A172 (cell line): ENCODE data around the gene IRF9. TPM values are rescaled to one million over a fixed set of nuclear protein-coding genes. Genes with fewer than 3 reads are reported as not detected.

ENCODE experiments used
- DNase-seq: peaks from one replicate; pipeline ENCODE4 v3.0.0-alpha.2; 2015; ENCODE audit warnings: low spot score
- total RNA-seq: library from RNA; depleted of rRNA; stranded (reverse); fragments of >200 nt; shearing (Covaris generic); gene quantifications from 2 replicates; pipeline ENCODE4 v1.2.3, GENCODE V29; 2014; rRNA removed

Gene IRF9, protein sequence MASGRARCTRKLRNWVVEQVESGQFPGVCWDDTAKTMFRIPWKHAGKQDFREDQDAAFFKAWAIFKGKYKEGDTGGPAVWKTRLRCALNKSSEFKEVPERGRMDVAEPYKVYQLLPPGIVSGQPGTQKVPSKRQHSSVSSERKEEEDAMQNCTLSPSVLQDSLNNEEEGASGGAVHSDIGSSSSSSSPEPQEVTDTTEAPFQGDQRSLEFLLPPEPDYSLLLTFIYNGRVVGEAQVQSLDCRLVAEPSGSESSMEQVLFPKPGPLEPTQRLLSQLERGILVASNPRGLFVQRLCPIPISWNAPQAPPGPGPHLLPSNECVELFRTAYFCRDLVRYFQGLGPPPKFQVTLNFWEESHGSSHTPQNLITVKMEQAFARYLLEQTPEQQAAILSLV
- 20.8 and 24.9 TPM in 2 replicates for total RNA-seq

DNA sequence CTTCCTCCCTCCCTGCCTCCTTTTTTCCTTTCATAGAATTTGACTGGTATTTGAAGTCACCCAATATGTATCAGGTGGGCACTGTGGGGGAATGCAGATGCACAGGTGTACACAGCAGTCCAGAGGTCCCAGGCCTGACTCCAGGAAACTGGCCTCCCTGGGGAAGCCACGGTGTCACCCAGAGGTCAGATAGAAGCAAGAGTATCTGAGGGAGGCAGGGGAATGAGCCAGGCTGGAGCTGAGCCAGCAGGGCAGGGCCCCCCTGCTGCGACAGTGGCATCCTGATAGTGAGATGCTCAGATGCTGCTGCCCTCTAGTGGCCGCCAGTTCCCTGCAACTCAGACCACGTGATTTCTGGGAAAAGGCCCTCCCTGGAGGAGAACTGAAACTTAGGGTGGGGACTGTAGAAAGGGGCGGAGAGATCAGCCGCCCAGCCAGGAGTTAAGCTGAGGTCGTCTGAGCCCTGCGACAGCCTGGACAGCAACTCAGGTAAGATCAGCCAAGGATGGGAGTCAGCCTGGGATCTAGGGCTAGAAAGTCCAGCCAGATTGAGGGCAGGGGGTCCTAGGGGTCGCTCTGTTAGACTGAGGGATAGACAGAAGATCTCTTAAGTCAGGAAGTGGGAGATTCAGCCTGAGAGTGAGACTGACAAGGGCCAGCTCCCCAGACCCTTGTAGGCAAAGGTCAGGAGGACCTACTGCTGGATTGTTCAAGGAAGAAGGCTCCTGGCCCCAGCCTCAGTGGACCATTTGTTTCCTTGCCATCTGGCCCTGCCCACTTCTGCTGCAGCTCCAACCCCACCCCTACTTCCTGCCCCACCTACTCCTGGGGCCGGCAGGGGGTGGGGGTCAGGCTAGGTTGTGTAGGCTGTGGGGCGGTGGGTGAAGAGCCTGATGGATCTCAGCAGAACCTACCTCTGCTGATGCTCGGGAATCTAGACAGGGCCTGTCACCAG, at the start of gene IRF9:
Gene IRF9, plus strand, starts transcription at position 416 of the 955 bp plus-strand sequence. CDS start 880 bp downstream, outside the sequence.
- DNase-seq, result peak; percentile 89

DNA sequence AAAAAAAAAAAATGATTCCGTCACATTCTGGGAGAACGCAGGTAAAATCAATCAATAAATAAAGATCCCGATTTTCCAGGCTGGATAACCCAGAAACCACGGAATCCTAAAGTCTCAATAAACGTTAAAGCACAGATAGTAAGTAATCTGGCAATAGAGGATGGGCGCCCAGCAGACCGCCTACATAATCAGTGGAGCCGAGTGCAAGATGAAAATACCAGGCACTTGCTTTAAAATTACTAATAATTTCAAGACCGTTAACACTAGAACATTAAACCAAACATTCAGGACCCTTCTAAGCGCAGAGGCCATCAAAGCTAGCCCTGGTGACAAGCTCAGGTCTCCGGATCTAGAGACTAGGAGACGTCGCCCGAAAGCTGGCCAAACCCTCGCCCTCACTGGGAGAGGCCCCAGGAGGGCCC, 47.7 kb upstream of the IRF9 start:
- DNase-seq, result no peak

DNA sequence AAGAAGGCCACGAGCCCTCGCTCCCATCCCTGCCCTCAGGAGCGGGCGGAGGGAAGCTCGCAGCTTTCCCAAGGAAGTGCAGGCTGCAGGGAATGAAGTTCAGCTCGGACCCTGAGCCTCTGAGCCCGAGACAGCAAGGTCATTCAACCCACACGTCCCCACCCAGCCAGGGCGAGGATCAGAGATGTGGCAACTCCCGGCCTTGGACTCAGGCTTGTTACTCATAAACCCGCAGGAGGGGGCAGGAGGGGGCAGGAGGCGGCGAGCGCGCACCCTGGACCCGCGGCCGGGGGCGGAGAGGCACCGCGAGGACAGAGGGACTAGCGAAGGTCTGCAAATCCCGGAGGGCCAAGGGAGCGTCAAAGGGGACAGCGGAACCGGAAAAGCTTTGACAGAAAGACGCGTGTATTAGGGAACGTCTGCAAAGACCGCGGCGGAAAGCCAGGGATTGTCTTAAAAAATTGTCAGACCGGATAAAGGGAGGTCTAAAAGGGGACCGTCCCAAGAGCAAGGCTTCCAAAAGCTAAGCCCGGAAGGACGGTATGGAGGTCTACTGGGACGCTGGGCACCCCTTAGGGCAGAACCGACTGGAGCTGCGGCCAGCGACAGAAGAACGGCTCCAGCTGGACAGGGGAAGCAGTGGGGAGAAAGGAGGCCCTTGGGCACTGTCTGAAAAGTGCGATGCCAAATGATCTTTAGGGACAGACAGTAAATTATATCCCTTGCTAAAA, 47.1 kb upstream of the IRF9 start:
- DNase-seq, result peak; percentile 55

DNA sequence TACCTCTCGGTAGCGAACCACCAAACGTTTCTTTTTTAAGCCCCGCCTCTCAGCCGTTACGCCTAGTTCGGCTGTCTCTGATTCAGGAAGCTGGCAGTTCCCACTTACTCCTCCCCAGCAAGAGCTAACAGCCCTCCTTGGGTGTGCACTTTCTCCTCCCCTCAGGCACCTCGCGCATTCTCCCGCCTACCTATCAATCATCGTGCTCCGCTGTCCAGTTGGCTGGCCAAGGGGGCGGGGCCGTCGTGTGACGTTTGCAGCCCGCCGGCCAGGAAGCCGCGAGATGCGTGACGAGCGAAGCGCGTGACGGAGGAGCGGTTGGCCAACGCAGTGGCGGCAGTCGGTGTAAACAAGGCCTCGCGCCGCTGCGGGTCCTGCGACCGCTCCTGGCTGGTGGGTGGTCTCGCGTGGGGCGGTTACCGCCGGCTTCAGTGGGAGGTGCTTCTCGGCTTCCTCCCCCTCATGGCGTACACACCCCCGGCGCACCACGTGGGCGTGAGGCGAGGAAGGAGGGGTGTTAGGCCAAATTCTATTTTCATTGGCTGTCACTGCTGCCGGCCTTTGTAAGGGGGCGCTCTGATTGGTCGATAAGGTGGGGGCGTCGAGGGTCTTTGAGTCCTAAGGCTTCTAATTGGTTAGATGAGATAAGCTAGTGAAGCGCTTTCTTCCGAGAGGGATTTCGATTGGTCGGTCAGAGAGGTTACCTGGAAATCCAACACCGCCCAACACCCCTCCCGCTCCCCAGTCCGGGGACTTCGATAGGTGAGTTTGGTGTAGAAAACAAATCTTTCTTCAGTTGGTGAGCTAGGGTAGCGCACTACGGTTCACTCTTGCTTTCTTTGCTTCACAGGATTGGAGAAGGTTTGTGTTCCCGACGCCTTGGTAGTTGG, 46.3 kb upstream of the IRF9 start, which contains the start of the genes DCAF11 and NRL:
Gene DCAF11, plus strand, starts transcription at position 246 of the 890 bp plus-strand sequence. CDS start 818 bp downstream, outside the sequence.
Gene NRL, minus strand, starts transcription at position 418 of the 890 bp plus-strand sequence. CDS start 32,101 bp downstream, outside the sequence.
- peak; percentile 97 for DNase-seq

DNA sequence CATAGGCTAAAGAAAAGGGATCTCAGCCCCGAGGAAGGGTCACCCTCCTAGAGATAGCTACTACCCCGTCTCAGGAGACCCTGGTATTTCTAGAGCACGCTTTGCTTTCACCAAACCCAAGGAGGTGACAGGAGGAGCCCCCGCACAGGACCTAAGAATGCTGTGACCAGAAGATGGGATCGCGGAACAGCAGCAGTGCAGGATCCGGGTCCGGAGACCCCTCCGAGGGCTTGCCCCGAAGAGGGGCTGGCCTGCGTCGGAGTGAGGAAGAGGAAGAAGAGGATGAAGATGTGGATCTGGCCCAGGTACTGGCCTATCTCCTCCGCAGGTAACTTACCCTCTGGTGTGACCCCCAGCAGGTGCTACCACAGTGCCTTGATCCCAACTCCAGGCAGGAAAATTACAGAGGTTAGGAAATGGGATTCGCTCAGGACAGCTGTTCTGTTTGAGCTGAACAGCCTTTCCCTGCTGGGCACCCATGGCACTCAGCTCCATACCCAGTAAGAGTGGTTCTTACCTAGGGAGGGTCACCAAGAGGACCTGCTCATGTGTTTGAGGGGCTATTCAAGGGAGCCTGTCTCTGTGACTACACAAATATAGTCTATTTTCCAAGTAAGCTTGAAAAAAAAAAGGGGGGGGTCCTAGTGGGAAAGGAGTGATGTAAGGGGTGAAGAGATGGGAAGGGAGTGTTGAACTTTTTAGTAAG, 45.5 kb upstream of the IRF9 start:
- no peak for DNase-seq

DNA sequence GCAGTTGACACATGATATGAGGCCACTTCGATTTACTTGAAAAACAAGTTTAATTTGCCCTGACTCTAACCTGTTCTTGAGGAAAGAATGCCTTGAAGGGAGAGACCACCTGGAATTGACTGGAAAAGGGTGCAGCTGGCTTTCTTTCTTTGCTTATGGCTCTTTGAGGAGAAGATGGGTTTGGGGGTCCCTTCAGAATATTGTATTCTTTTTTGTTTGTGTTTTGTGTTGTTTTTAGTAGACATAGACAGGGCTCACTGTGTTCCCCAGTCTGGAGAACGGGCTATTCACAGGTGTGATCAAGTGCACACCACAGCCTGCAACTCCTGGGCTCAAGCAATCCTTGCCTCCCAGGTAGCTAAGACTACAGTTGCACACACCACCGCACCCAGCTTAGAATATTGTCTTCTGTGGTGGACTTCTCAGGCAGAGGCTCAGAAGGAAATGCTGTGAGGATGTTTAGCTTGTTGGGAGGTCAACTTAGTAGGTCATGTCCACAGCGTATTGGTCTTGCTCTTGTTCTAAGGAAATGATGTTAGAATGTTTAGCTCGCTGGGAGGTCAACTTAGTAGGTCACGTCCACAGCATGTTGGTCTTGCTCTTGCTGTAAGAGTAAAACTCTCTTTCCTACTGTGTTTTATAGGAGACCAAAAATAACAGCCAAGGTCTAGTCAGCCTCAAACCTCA, 44.8 kb upstream of the IRF9 start:
- DNase-seq, result no peak

DNA sequence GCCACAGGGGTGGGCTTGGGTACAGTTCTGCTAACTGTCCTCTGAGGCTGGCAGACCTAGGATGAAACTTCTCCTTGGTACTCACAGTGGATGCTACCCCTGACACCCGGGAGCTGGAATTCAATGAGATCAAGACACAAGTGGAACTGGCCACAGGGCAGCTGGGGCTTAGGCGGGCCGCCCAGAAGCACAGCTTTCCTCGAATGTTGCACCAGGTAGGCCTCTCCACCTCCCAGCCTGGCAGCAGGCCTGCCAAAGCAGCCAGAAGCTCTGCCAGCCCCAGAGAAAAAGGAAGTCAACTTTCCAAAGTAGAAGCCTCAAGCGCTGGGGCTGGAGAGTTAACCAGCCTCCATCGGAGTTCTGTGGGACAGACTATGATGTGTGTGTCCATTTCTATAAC, 43.9 kb upstream of the IRF9 start:
- no peak for DNase-seq

DNA sequence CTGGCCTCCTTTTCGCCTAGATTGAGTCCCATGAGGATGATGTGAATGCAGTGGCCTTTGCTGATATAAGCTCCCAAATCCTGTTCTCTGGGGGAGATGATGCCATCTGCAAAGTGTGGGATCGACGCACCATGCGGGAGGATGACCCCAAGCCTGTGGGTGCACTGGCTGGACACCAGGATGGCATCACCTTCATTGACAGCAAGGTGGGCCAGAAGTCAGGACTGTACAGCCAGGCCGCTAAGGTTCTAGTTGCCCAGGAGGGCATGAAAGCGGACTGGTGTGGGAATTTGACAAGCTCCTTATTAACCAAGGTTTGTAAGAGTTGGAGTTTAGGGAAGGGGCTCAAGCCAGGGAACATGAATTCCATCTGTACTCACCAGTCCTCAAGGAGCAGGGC, 41.4 kb upstream of the IRF9 start:
- DNase-seq, result no peak

DNA sequence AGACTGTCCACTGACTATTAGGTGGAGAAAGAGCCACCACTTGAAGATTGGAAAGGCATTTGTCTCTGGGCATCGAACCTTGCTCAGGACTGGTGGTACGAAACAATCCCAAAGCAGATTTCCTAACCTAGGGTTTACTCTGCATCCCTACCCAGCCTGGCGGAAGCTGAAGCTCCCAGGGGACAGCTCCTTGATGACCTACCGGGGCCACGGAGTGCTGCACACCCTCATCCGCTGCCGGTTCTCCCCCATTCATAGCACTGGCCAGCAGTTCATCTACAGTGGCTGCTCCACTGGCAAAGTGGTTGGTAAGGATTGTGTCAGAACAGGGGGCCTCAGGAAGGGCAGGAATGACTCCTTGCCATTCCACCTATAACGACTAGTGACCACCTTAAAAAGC, 39.9 kb upstream of the IRF9 start:
- DNase-seq, result no peak

DNA sequence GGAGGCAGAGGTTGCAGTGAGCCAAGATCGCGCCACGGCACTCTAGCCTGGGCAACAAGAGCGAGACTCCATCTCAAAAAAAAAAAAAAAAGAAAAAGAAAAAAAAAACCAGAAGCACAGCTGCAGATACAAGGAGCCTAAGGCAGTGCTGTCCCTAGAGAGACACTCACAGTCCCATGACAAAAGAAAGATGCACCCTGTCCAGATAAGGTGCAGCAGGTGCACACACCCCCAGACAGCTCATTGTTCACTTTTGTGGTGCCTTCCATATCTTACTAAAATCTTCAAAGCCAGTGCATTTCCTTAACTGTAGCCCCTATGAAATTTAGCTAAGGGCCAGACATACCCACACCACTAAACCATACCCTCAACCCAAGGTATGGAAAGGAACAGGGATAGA, 38.6 kb upstream of the IRF9 start:
- no peak for DNase-seq

DNA sequence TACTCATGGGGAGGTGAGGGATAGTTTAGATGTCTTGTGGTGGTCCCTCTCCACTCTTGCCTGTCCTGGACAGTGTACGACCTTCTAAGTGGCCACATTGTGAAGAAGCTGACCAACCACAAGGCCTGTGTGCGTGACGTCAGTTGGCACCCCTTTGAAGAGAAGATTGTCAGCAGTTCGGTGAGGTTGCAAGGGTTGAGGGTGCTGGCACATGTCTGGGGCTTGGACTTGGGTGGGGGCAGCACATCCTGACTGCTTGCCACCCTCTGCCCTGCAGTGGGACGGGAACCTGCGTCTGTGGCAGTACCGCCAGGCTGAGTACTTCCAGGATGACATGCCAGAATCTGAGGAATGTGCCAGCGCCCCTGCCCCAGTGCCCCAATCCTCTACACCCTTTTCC, 38.2 kb upstream of the IRF9 start:
- no peak for DNase-seq

DNA sequence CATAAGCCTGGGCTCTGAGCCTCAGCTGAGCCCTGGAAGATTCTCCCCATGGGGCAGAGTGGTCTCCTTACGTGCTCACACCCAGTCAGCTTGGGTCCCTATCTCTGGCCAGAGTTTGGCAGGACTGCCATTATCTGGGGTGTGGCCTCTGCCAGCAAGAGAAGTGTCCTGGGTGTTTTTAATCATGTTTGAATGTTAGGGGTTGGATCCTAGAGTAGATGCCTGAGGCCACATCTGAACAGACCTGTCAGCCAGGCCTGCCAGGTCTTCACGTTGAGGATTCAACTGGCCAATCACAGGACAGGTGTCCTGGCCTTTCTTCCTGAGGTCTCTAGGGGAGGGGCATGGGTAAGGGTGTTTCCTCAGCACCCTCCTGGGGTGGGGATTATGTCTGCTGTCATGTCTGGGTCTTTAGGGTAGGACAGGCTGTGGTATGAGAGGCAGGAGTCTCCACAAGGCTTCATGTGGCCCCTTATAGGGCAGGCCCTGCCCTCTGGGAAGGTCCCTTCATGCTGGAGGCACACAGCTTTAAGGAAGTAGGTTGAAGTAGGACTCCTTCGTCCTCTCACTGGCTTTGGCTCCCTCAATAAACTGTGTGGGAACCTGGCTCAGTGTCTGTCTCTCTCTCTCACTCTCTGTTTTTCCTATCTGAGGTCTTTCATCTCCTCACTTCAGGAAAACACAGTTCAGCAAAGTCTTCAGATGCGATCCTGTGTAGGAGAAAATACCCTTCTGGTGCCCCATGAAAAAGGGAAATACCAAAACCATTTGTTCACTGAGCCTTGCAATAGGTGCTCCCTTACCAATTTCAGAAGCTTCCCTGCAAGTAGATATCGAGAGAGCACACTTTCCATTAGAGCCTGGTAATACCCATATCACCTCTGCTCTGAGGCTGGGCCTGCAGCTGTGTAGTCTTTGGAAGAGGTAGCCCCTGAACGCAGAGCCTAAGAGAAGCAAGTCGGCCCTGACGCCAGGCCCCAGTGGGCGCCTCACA, 37.3 kb upstream of the IRF9 start:
- no peak for DNase-seq

DNA sequence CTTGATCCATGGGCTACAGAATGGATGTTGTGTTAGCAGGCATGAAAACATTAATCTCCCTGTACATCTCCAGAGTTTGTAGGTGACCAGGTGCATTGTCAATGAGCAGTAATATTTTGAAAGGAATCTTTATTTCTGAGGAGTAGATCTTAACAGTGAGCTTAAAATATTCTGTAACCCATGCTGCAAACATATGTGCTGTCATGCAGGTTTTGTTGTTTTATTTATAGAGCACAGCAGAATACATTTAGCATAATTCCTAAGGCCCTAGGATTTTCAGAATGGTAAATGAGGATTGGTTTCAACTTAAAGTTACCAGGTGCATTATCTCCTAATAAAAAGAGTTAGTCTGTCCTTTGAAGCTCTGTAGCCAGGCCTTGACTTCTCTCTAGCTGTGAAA, 34.1 kb upstream of the IRF9 start:
- no peak for DNase-seq

DNA sequence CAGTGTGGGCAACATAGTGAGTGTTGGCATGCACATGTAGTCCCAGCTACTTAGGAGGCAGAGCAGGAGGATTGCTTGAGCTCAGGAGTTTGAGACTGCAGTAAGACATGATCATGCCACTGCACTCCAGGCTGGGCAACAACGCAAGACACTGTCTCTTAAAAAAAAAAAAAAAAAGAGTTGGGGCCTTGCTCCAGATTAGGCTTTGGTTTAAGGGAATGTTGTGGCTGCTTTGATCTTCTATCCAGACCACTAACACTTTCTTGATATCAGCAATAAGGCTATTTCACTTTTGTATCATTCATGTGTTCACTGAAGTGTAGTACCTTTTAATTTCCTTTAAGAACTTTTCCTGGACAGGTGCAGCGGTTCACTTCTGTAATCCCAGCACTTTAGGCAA, 33.4 kb upstream of the IRF9 start:
- no peak for DNase-seq

DNA sequence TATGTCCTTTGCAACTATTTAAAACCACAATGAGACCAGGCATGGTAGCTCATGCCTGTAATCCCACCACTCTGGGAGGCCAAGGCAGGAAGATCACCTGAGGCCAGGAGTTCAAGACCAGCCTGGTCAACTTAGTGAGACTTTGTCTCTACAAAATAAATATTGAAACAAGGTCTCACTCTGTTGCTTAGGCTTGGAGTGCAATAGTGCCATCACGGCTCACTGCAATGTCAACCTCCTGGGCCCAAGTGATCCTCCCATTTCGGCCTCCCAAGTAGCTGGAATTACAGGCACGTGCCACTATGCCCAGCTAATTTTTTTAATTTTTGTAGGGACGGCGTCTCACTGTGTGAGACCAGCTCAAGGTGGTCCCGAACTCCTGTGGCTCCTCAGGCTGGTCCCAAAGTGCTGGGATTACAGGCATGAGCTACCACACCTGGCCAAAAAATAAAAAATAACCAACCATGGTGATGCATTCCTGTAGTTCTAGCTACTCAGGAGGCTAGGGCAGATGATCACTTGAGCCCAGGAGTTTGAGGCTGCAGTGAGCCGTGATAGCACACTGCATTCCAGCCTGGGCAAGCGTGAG, 31.6 kb upstream of the IRF9 start:
- no peak for DNase-seq

DNA sequence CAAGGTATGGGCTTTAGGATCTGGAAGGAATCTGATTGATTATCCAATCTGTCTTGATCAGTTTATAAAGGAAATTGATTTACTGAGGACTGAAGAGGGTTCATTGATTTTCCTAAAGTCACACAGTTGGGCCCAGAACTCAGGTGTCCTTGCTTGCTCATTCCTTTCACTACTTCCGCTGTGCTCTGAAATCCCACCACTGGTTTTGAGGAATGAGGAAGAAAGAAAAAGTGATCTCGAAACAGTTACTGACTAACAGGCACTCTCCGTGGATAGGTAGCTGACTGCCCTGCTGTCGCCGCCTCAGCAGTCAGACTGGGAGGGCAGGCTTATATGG, 30.7 kb upstream of the IRF9 start, which contains the start of gene FITM1:
Gene FITM1, plus strand, starts transcription at position 280 of the 337 bp plus-strand sequence. CDS start 905 bp downstream, outside the sequence.
- DNase-seq, result no peak

DNA sequence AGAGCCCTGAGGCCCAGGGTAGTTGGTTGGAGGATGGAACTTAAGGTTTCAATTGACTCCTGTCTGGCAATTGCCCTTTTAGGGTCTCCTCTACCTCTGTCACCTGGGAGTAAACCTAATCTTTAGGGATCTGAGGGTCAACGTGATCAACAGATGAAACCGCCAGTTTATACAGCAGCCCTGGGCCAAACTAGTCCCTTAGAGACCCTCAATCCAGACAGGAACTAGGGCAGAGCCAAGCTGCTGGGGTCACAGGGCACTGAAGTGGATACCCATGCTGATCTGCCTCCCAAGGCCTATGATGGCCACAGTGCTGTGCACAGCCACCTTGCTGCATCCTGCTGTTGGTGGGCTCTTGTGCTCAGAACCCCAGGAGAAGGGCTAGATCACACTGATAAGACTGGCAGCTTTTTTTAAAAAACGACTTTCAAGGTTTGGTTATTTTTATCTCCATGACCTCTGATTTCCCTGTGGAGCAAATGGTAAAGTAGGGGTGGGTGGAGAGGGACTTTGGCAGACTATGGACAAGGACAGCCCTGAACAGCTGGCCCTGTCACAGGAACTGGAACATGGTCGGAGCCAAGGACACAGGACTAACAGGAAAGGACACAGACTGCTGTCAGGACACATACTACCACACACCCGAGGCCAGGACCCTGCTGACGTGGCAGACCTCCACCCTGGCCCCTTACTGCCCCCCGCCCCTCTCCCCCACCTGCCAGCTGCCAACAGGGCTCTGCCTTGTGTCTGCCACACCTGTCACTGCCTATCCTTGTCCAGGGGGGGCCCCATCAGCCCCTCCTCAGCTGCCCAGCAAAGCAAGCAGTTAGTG, 30.1 kb upstream of the IRF9 start:
- no peak for DNase-seq
